GM21515 (cell line): ENCODE results near the gene LAPTM4A.
"Not testable (repeated sequence)": the region's sequence is repeated elsewhere in the genome, so short reads cannot be mapped to it uniquely, and the experiment has no call there.

Experiments used
- ATAC-seq: cut with Tn5 transposase; IDR thresholded peaks from one replicate; pipeline ENCODE4 v1.9.1; 2021; ENCODE audit not compliant: unreplicated experiment

The LAPTM4A gene

DNA sequence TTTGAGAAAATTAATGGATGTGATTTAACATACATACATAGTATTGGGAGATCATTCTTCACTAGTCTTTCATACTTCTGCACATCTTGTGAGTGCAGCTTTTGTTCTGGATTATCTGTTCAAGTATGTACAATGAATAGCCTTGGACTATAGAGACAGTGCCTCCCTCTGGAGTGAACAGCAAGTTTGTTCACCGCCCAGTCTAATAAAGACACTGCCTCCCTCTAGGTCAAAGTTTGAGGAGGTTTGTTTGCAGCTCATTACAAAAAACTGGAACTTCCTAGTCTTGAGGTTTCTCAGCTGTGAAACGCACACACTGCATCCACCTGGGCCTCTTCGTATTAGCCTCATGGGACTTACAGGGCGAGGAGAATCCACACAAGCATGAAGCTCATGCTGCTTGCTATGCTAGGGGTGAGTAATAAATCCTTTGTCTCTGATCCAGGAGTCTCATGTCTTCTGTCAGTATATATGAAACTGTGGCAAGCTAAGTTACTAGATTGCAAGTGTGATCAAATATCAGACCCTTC is 26.0 kb upstream of the LAPTM4A start:
- ATAC-seq: no peak

DNA sequence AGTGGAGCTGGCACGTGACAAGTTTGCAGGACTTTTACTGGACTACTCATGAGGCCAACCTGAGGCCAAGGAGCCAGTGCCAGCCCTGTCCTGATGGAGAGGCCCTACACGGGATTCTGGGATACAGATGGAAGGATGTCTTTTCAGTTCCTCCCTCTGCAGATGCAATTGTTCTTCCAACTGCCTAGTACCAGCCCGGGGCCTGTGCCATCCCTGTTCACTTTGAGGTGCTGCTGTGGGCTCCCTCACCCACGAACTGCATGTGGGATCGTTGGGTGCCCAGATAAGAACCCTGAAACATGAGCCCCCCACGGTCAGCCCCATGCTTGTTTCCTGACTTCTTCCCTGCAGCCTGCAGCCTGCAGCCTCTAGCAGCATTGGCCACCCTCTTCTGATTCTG is 25.3 kb upstream of the LAPTM4A start:
- ATAC-seq: no peak

DNA sequence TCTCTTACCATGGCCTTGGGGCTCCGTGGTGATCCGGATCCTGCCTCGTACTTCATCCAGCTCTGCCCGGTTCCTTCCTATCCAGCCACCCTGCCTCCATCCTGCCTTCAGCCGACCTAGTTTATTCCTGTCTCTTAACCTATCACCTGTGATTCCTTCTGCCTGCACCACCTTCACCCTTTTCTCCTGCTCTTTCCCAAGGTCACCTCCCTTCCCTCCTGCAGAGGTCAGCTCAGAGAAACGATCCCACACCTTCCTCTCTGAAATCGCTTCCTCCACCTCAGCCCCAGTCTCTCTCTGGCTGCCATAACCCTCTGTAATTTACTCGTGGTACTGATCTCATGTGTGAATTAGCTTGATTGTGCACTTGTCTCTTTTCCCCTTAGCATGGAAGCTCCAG is 23.5 kb upstream of the LAPTM4A start:
- ATAC-seq: no peak

DNA sequence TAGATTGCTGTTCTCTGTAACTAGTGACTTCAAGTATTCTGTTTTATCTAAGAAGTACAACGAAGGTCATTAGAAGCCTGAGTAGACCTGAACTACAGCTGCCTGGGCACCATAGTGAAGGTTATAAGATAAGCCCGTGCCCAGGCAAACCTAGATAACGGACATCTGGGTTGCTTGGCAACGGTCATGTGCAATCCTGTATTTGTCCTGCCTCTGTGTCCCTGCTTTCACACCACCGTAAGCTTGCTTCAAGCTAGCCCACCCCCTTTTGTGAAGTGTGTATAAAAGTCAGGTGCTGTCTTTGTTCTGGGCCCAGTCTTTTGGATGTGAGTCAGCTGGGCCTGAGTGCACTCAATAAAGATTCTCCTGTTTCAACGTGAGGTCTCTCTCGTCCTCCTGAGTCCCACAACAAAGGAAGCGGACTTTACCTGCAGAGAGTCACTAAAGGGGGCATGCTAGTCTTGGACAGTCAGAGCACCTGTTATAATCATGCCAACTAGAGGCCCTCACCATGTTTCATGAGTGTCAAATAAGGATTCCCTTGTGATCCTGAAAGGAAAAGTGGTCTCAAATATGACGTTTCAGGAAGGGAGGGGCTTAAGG is 22.7 kb upstream of the LAPTM4A start:
- ATAC-seq: not testable (repeated sequence)

DNA sequence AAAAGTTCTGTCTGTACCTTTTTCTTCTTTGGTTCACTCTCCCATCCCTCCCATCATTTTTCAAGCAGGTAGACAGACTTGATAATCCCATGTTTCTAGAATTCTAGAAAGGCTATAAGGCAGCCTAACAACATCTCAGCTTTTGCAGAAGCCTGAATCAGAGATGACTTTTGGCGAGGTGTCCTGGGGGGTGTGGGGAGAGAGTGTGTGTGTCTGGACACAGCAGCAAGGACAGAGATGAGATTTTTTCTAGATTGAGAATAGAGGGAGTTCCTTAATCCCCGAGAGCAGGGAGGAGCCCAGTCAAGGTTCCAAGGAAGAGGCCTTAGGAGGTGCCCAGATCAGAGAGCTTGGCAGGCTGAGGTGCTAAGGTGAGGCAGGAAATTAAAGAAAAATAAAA is 22.0 kb upstream of the LAPTM4A start:
- no peak for ATAC-seq

DNA sequence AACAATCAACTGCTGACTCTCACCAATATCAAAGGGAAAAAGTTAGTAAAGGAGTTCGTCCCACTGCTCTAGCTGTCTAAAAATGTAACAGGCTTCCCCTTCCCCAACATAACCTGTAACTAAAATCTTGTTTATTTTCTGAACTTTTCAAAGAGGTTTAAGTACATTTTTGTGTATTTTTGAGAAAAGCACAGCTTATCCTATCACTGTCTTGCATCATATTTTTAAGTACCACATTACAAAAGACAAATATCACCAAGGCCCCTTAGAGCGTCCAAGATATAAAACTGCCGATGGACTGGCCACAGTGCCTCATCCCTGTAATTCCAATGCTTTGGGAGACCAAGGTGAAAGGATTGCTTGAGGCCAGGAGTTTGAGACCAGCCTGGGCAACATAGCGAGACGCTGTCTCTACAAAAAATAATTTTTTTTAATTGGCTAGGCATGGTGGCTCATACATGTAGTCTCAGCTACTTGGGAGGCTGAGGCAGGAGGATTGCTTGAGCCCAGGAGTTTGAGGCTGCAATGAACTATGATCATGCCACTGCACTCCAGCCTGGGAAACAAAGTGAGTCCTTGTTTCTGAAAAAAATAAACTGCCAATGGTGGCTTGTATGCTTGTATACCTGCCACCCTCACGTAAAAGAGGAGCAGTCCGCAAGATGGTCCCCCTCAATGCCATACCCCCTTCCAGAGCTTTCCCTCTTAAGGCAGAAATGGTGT is 21.2 kb upstream of the LAPTM4A start:
- ATAC-seq: no peak

DNA sequence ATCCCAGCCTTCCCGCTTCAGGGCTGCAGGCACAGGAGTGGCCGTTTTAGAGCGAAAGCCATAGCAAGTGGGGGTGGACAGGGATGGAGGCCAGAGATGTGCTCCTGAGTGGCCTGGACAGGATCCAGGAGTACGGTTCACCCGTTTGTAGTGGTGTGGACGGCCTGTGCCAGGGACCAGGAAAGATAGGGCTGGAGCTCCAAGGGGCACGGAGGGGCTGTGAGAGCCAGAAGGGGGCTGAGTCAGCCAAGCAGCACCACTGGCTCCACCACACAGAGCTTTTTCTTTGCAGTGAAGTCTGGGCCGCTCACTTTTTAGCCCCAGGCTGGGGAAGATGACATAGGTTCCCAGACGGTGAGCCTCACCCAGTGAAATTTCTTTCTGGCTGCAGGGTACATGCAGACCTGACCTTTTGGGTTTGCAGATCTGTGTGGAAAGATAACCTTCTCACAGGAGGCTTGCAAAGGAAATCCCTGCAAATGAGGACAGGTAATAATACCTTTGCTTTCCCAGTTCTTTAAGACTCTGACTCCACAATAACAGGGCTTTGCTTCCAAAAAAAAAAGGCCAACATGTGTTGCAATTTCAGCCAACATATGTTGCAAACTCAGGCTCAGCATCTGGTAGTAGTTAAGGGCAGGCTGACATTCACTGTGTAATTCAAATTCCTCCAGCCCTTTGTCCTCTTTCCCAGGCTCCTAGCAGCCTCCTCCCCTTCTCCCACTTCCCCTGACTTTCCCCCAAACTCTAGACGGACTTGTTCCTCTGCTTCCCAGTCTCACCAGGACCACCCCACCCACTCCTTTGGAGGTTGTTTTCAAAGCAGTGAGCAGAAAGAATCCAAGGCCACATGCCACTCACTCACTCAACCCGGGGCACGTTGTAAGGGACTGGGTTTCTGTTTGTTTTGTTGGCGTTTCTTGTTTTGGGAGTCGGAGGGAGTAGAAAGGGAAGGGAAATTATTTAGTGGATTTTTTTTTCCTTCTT is 20.3 kb upstream of the LAPTM4A start:
- ATAC-seq: no peak

DNA sequence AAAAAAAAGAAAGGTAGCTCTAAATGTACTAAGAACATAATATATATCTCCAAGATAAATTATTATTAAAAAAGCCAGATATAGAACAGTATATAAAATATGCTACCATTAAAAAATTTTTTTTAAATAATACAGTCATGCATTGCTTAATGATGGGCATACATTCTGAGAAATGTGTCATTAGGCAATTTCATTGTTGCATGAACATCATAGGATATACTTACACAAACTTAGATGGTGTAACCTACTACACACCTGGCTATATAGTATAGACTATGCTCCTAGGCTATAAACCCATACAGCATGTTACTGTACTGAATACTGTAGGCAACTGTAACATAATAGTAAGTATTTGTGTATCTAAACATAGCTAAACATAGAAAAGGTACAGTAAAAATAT is 18.3 kb upstream of the LAPTM4A start:
- no peak for ATAC-seq

DNA sequence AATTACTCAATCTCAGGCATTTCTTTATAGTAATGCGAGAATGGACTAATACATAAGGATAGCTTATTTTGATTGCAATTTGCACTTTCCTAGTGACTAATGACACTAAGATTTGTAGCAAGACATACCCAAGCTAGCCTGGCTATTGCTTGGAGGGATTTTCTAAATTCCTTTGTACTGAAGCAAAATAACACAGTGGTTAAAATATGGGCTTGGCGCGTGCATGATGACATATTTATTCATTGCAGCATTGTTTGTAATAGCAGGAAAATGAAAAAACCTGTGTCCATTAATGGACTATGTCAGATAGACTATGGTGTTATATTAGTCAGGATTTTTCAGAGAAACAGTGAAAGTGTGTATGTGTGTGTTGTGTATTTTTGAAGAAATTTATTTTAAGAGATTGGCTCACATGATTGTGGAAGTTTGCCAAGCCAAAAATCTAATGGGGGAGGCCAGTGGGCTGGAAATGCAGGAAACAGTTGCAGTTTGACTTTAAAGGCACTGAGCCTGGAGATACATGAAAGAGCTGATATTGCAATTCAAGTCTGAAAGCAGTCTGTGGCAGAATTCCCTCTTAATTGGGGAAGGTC is 16.7 kb upstream of the LAPTM4A start:
- no peak for ATAC-seq

DNA sequence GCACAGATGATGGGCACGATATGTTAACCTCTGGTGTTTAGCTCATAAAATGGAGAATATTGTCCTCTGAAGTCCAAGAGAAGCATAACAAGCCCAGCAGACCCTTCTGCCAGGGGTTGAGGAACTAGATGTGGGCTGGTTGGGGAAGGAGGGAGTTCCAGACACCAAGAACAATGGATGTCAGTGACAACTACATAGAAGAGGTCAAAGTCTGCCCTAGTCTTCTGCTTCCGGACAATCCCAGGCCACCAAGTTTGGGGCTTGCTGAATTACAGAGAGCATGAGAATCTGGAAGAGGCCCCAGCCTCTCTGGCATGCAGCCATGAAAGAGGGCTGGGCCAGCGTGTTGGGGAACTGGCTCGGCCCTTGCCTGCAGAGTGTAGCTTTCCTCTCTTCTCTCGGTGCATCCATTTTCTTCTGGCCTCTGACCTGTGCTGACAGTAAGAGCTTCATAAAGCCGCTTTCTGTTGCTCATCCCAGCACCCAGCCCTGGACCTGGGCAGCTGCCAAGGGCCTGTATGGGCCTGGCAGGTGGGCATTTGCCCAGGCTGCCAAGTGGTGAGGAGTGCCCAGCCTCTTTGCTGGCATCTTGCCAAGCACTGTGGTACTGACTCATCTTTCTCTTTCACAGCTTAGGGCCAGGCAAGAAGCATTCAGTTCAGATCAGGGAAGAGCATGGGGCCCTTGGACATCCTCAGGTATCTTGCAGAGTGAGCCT is 14.6 kb upstream of the LAPTM4A start:
- no peak for ATAC-seq

DNA sequence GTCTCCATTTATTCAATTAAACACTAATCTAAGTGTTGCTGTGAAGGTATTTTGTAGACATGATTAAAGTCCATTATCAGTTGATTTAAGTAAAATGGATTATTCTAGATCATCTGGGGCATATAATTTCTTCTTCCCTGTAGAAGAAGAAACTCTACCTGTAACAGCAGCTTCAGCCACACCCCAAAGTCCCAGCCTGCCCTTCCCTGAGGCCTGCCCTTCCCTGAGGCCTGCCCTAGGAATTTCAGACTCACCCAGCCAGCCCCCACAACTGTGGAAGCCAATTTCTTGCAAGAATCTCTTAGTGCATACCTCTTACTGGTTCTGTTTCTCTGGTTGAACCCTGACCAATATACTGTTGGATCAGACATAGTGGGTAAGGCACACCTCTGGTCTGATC is 13.4 kb upstream of the LAPTM4A start:
- ATAC-seq: no peak

DNA sequence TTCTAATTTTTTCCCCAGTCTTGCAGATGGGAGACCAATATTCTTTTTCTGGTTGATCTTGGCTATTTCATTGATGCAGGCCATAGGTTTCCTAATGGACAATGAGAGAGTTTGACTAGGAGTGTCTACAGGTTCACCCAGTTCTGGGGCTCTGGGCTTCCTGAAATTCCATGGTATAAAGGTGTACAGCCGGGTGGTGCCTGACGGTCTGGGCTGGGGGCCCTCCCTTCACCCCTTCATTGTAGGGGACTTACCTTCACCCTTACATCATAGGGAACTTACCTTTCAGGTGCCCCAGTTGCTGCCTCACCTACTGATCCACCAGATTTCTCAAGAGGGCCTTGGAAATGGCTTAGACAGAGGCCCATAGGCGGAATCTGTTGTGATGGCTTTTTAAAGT is 13.0 kb upstream of the LAPTM4A start:
- no peak for ATAC-seq

DNA sequence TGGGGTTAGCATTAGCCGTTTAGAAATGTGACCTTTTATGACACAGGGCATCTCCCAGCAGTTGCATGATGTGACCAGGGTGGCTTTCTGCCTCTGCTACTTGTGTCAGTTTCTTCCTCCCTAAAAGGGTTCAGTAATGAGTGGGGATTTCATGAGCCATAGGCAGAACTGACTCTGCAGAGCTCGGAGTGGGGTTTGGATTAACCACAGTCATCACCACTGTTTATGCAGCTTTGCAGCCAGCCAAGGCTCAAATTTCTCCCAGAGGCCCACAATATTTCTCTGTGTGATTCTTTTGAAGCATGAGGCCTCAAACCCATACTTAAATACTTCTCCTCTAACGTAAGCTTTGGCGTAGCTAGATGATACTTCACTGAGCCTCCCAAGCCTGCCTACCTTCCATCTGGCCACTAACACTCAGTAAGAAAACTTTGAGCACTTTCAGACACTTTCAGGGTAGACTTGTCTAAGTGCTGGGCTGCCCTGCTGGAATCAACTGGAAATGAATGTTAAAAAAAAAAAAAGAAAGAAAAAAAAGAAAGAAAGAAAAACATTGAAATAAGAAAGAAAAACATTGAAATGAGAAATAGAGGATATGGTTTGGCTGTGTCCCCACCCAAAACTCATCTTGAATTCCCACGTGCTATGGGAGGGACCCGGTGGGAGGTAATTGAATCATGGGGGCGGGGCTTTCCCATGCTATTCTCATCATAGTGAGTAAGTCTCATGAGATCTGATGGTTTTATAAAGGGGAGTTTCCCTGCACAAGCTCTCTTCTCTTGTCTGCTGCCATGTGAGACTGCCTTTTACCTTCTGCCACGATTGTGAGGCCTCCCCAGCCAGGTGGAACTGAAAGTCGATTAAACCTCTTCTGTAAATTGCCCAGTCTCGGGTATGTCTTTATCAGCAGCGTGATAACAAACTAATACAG is 11.5 kb upstream of the LAPTM4A start:
- no peak for ATAC-seq

DNA sequence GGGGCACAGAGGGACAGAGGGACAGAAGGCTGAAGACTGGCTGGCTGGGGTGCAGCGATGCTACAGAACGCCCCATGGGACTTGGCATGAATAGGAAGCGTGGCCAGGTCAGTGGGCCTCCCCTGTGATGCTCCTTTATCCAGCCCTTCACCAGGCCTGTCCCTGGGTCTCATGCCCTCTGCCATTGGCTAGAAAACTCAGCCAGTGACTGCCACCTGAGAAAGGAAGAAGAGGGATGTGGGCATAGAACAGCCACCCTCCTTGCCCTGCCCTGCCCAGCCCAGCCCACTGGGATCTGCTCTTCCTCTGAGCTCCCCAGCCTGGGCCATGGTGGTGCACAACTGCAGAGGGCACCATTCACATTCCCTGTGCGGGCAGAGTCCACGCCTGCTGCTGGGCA is 10.5 kb upstream of the LAPTM4A start:
- ATAC-seq: no peak

DNA sequence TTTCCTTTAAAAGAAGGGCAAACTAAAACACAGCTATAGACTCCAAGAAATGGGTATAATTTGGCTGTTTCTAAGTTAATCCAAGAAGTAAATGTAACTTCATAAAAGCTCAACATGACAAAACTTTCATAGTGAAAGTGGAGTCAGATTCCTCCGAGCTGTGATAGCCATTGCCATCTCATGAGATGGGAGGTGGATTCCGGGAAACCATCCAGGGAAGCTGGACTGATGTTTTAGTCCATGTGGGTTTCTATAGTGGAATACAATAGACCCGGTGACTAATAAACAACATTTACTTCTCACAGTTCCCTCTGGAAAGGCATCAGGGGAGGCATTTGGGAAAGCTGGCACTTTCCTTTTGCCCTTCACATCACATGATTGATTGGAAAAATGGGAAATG is 10.0 kb upstream of the LAPTM4A start:
- no peak for ATAC-seq

DNA sequence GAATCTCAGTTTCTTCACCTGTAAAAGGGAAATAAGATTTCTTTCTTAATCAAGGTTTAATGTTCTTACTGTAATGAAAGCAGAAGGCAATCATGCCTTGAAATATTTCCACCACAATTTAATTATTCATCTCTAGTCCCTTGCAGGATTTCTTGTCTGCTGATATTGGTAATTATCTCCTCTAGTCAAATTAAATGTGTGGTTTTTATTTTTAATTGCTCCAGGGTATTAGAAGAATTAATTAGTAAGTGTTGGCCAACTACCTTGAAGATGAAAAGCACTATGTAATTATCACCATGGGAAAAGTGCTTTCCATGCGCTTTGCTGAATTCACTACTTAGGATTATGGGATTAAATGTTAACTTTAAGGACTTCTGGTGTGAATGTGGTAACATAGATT is 8.7 kb upstream of the LAPTM4A start:
- no peak for ATAC-seq

DNA sequence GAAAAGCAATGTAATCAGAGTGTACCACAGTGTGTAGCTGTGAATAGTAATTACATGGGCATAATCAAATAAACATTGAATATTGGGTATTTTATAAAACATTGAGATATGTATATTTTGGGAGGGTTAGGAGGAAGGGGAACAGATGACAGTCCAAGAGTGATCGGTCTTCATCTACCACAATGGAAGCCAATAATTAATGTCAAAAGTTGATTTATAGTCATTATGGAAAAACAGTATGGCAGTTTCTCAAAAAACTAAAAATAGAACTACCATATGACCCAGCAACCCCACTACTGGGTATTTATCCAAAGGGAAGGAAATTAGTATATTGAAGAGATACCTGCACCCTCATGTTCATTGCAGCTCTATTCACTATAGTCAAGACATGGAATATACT is 5.8 kb upstream of the LAPTM4A start:
- no peak for ATAC-seq

DNA sequence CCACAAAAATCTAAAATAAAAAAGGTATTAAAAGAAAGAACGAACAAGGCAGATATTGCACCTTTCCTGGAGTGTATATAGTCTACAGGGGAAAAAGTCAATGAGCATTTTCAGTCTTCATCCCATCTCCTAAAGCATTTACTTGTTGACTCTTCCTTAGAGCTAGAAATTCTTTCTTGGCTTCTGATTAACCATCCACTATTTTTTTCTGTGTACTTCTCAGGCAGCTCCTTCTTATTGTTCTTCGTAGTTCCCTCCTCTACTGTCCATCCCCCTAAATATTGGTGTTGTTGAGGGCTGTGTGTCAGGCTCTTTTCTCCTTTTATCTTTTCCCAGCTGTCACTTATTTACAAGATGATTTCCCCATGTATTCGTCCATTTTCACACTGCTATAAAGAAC is 3.5 kb upstream of the LAPTM4A start:
- ATAC-seq: no peak

DNA sequence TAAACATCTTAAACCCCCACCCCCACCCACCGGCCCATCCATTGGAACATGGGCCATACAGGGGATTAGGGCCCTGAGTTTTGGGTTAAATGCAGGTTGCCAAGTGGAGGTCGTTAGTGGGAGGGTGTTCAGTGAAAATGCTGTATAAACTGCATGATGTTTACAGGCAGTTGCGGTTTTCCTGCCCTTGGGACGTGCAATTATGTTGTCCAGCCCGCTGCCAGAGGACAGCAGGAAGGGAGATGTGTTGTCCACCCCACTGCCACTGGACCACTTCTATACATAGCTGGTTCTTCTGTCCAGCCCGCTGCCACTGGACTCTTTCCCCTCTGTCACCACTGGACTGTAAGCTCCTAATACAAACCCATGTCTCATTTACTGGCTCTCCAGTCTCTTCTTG is 2.7 kb upstream of the LAPTM4A start:
- ATAC-seq: no peak
